22Rv1 (cell line): Measurements from ENCODE around the gene PDLIM5.

ENCODE experiments used
- H3K27ac ChIP-seq: fragments of 450-650 bp; 2 replicates; pipeline ENCODE4 v1.5.1; 2017
- CTCF ChIP-seq: fragments of 450-650 bp; IDR thresholded peaks from 2 replicates; pipeline ENCODE4 v1.5.1; 2017; ENCODE audit warnings: mild to moderate bottlenecking
- ZFX ChIP-seq: fragments of 450-650 bp; IDR thresholded peaks from 2 replicates; pipeline ENCODE4 v1.6.1; 2017; ENCODE audit warnings: antibody characterized with exemption, borderline replicate concordance

PDLIM5 gene

GRCh38 chr4:94591289-94591688 is 139.5 kb downstream of the PDLIM5 start:
- no peak overlapping the region for H3K27ac ChIP-seq
- TF ChIP-seq CTCF = no peak
- TF ChIP-seq ZFX = no peak

DNA sequence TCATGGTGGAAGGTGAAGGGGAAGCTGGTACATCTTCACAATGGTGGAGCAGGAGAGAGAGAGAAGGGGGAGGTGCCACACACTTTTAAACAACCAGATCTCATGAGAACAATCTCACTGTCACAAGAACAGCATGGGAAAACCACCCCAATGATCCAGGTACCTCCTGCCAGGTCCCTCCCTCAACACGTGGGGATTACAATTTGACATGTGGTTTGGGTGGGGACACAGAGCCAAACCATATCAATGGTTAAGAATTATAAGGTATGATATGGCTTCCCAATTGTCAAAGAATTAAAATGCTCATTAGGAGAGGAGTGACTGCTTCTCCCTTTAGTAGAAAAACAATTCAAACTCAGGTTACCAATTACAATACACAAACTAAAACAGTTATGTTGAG is 143.3 kb downstream of the PDLIM5 start:
- TF ChIP-seq CTCF = no peak
- TF ChIP-seq ZFX = no peak
- no peak overlapping the region for H3K27ac ChIP-seq

- TF ChIP-seq ZFX (no peak), CTCF (peak; percentile 80)
- no peak overlapping the region for H3K27ac ChIP-seq
These were observed 144.2 kb downstream of the PDLIM5 start for GRCh38 chr4:94595880-94596483.

GRCh38 chr4:94598758-94599157 is 147.0 kb downstream of the PDLIM5 start:
- no peak overlapping the region for H3K27ac ChIP-seq
- TF ChIP-seq CTCF (no peak), ZFX (no peak)

DNA sequence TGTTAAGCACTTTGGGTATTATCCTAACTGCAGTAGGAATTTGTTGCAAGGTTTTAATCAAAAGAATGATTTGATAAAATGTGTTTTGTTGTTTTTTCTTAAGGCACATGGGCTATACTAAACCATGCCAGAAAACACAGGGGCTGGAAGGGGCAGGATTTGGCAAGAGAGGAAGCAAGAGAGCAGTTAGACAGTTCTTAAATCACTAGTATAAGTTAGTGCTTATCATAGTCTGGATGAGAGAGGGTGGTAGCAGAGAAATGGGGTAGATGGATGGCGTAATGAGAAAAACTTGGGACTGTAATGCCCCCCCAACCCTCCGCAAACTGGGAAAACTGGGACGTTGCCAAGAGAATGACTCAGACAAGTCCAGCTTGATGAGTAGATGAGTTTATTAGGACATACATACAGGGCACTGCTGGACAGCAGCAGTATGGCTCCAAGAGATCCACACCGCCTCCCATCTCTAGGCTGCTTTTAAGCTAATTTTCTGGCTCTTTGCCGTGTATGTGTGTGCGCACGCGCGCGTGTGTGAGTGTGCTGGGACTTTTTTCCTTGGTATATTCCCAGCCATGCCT is 151.5 kb downstream of the PDLIM5 start:
- H3K27ac ChIP-seq = no peak overlapping the region
- TF ChIP-seq CTCF (no peak), ZFX (no peak)

DNA sequence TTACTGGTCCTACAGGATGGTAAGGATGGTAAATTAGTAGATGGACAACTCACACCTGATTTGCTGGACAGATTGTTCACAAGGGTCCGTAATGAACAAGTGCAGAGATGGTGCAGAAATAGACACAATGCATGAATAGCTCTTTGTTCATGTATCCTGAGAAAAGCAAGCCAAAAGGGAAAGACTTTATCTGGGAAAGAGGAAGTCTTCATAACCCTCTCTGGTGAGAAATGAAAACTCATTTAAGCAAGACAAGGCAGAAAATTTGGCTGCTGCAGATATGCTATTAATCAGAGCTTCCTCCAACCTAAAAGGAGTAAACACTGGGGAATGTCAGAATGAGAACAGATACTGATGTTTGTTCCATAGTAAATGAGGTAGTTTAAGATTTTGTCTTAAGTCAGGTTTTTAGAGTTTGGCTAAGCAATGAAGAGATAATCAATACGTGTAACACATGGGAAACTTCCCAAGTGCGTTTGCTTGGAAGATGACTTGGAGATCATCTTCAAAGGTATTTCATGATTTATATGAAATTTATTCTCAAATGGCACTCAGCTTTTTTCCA is 153.6 kb downstream of the PDLIM5 start:
- no peak overlapping the region for H3K27ac ChIP-seq
- TF ChIP-seq CTCF (no peak), ZFX (no peak)

GRCh38 chr4:94610145-94610544 is 158.4 kb downstream of the PDLIM5 start:
- TF ChIP-seq CTCF = no peak
- no peak for TF ChIP-seq ZFX
- H3K27ac ChIP-seq = no peak overlapping the region
